ENCODE measurements around the gene MED22. TPM values are rescaled to one million over a fixed set of nuclear protein-coding genes. Genes with fewer than 3 reads are reported as not detected.
A peak's percentile ranks its signal among the peaks of the same experiment; 100 is the strongest.
"Not testable (repeated sequence)": the region's sequence is repeated elsewhere in the genome, so short reads cannot be mapped to it uniquely, and the experiment has no call there.

Gene MED22
- polyA plus RNA-seq (2011; rRNA removed) (14.1 and 20.2 TPM in 2 replicates), polyA minus RNA-seq (2011; rRNA and poly(A)+ RNA removed) (19.8 and 35.1 TPM in 2 replicates)

- H3K4me3 ChIP-seq (ENCODE audit: low read depth, low read length) = peak within 1 kb of the TSS; percentile 99
- CTCF ChIA-PET = no interaction called here
- peaks cover 5% of the 10 kb centered on the region; the same call in 1 of the 2 replicates for H3K9me3 ChIP-seq (ENCODE audit: control insufficient read depth, insufficient read depth, low read length)
- TF ChIP-seq CTCF (IDR thresholded peaks at IDR 0.05; ENCODE audit: low read depth, low read length) = no peak
- H3K27me3 ChIP-seq (ENCODE audit: control insufficient read depth, insufficient read depth, low read length) = no peaks in the 10 kb centered on the region
- peak; percentile 91 for DNase-seq (ENCODE audit: low read depth, low spot score)
- POLR2A ChIA-PET = interaction anchor here (0.7 to 1.7 kb wide), 19 partner anchors 8 to 598 kb away, joined by 3 to 19 read pairs (median 4); partner anchors contain the start of genes CACFD1, GTF3C5, REXO4 and SLC2A6
- H3K27ac ChIP-seq (ENCODE audit: low read depth, low read length) = peak within 1 kb of the TSS; percentile 94
These were observed at the start of gene MED22, which contains the start of gene RPL7A for GRCh38 chr9:133347985-133348717. MED22 (minus strand) TSS chr9:133348131; CDS start chr9:133346662, 1,469 bp downstream. RPL7A (plus strand) TSS chr9:133348218; CDS start chr9:133348244, 26 bp downstream.

- H3K27me3 ChIP-seq (ENCODE audit: control insufficient read depth, insufficient read depth, low read length) = peaks cover 9% of the 10 kb centered on the region
- no peak overlapping the region for H3K4me3 ChIP-seq (ENCODE audit: low read depth, low read length)
- ChIA-PET POLR2A (no interaction called here), CTCF (interaction anchor here (1.2 kb wide), 1 partner anchor 89 kb away, joined by 4 read pairs; no protein-coding TSS in a partner anchor)
- DNase-seq (ENCODE audit: low read depth, low spot score) = no peak
- no peaks in the 10 kb centered on the region for H3K9me3 ChIP-seq (ENCODE audit: control insufficient read depth, insufficient read depth, low read length)
- no peak for TF ChIP-seq CTCF (IDR thresholded peaks at IDR 0.05; ENCODE audit: low read depth, low read length)
- H3K27ac ChIP-seq (ENCODE audit: low read depth, low read length) = no peak overlapping the region
These were observed 49.4 kb upstream of the MED22 start for GRCh38 chr9:133397370-133397769.

- no peak overlapping the region for H3K4me3 ChIP-seq (ENCODE audit: low read depth, low read length)
- ChIA-PET POLR2A (no interaction called here), CTCF (interaction anchor here (1.2 kb wide), 1 partner anchor 90 kb away, joined by 4 read pairs; no protein-coding TSS in a partner anchor)
- no peak overlapping the region for H3K27ac ChIP-seq (ENCODE audit: low read depth, low read length)
- no peaks in the 10 kb centered on the region for H3K9me3 ChIP-seq (ENCODE audit: control insufficient read depth, insufficient read depth, low read length)
- peaks cover 9% of the 10 kb centered on the region for H3K27me3 ChIP-seq (ENCODE audit: control insufficient read depth, insufficient read depth, low read length)
- no peak for DNase-seq (ENCODE audit: low read depth, low spot score)
- TF ChIP-seq CTCF (IDR thresholded peaks at IDR 0.05; ENCODE audit: low read depth, low read length) = peak; percentile 44
These were observed 49.0 kb upstream of the MED22 start for GRCh38 chr9:133396952-133397351.

- DNase-seq (ENCODE audit: low read depth, low spot score) = no peak
- no peaks in the 10 kb centered on the region for H3K9me3 ChIP-seq (ENCODE audit: control insufficient read depth, insufficient read depth, low read length)
- ChIA-PET POLR2A (no interaction called here), CTCF (interaction anchor here (1.2 to 1.7 kb wide), 2 partner anchors 18 to 90 kb away, joined by 3 to 4 read pairs; no protein-coding TSS in a partner anchor)
- no peak overlapping the region for H3K4me3 ChIP-seq (ENCODE audit: low read depth, low read length)
- no peak overlapping the region for H3K27ac ChIP-seq (ENCODE audit: low read depth, low read length)
- no peak for TF ChIP-seq CTCF (IDR thresholded peaks at IDR 0.05; ENCODE audit: low read depth, low read length)
- H3K27me3 ChIP-seq (ENCODE audit: control insufficient read depth, insufficient read depth, low read length) = peaks cover 9% of the 10 kb centered on the region
These were observed 46.8 kb upstream of the MED22 start for GRCh38 chr9:133394687-133395271.

GRCh38 chr9:133393399-133393798 lies 45.5 kb upstream of the MED22 start:
- POLR2A ChIA-PET = no interaction called here
- CTCF ChIA-PET = no interaction called here

GRCh38 chr9:133392308-133392707 lies 44.4 kb upstream of the MED22 start:
- POLR2A ChIA-PET = not testable (repeated sequence)

More at GRCh38 chr9:133393399-133393798, 45.5 kb upstream of the MED22 start:
- Histone ChIP-seq H3K27ac (ENCODE audit: low read depth, low read length) (no peak overlapping the region), H3K9me3 (ENCODE audit: control insufficient read depth, insufficient read depth, low read length) (no peaks in the 10 kb centered on the region), H3K4me3 (ENCODE audit: low read depth, low read length) (no peak overlapping the region), H3K27me3 (ENCODE audit: control insufficient read depth, insufficient read depth, low read length) (peaks cover 12% of the 10 kb centered on the region)
- no peak for DNase-seq (ENCODE audit: low read depth, low spot score)
- TF ChIP-seq CTCF (IDR thresholded peaks at IDR 0.05; ENCODE audit: low read depth, low read length) = no peak

GRCh38 chr9:133391449-133391848 lies 43.5 kb upstream of the MED22 start:
- CTCF ChIA-PET; H3K27me3 ChIP-seq (ENCODE audit: control insufficient read depth, insufficient read depth, low read length); DNase-seq (ENCODE audit: low read depth, low spot score); H3K9me3 ChIP-seq (ENCODE audit: control insufficient read depth, insufficient read depth, low read length); POLR2A ChIA-PET; H3K4me3 ChIP-seq (ENCODE audit: low read depth, low read length); H3K27ac ChIP-seq (ENCODE audit: low read depth, low read length): not testable (repeated sequence)

More at GRCh38 chr9:133392308-133392707, 44.4 kb upstream of the MED22 start:
- DNase-seq (ENCODE audit: low read depth, low spot score); H3K27ac ChIP-seq (ENCODE audit: low read depth, low read length); H3K4me3 ChIP-seq (ENCODE audit: low read depth, low read length); CTCF ChIA-PET; H3K9me3 ChIP-seq (ENCODE audit: control insufficient read depth, insufficient read depth, low read length): not testable (repeated sequence)
- H3K27me3 ChIP-seq (ENCODE audit: control insufficient read depth, insufficient read depth, low read length) = peaks cover 10% of the 10 kb centered on the region
